ENCODE data around the gene JARID2. TPM values are rescaled to one million over a fixed set of nuclear protein-coding genes. Genes with fewer than 3 reads are reported as not detected.
A peak's percentile ranks its signal among the peaks of the same experiment; 100 is the strongest.

The JARID2 gene
- total and polyA plus RNA-seq, 8 donors, result 2.4 to 42.6 (median 11.5) TPM

DNA sequence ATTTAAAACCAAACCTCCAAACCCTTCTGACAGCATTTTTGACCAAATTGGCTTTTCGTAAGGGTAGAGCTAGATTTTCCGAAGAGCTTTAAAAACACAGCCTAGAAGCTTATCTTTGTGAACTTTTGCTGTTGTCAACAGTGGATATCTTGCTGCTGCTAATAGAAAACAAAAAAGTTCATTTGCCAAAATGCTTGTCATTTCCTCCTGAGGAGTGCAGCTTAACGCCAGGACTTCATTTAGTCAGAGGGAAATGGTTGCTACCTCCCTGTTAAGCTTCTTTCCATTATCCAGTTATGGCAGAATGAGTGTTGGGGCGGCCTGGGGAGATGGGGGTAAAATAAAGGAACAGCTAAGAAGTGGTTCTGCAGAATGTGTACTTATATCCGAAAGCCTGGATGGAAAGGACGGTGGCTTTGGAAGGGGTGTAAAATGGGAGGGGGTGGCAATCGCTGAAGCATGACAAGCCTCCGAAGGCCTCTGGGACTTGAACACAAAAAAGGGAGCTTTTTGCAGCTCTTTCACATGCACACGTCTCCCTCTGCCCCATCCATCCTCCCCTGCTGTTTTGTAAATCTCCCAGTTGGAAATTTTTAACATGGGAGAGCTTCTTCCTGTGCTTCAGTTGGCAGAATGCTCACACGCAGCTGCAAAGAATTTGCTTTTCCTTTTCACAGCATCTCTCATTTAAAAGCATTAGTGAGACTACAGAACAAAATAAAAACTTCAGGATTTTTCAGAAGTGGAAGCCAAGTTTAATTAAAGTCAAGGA is 22.5 kb downstream of the JARID2 start:
- Histone ChIP-seq H3K36me3 (no peaks in the 10 kb centered on the region), H3K4me1 (peaks cover 40 to 85% (median 75%) of the 10 kb centered on the region in 4 donors), H3K4me3 (no peak overlapping the region), H3K27me3 (no peaks in the 10 kb centered on the region), H3K9me3 (no peaks in the 10 kb centered on the region), H3K27ac (peak overlapping the region in 4 of 5 donors; percentile 8 to 51 (median 36))
- DNase-seq, result peak in 1 of 2 donors; percentile 53
- TF ChIP-seq POLR2A (IDR thresholded peaks at IDR 0.05) (no peak), POLR2AphosphoS5 (IDR thresholded peaks at IDR 0.05) (no peak), CTCF (IDR thresholded peaks at IDR 0.05) (no peak), EP300 (IDR thresholded peaks at IDR 0.05) (no peak)
- WGBS, 5 donors, result 33 to 42% (median 40%) methylated on average over 10 of the region's 10 CpGs
- intact Hi-C loops (cut with DNase I; ENCODE audit: low total_unique reads), result no loop called here

- no peak for DNase-seq
- peaks cover 36 to 80% (median 70%) of the 10 kb centered on the region in 4 donors for H3K4me1 ChIP-seq
- H3K9me3 ChIP-seq, result no peaks in the 10 kb centered on the region
- H3K27ac ChIP-seq, result peak overlapping the region in 4 of 5 donors; percentile 21 to 51 (median 36)
- no peaks in the 10 kb centered on the region for H3K36me3 ChIP-seq
- no peaks in the 10 kb centered on the region for H3K27me3 ChIP-seq
- no peak for TF ChIP-seq POLR2AphosphoS5 (IDR thresholded peaks at IDR 0.05)
- no peak for TF ChIP-seq POLR2A (IDR thresholded peaks at IDR 0.05)
- TF ChIP-seq CTCF (IDR thresholded peaks at IDR 0.05), result no peak
- TF ChIP-seq EP300 (IDR thresholded peaks at IDR 0.05), result no peak
- 75 to 79% (median 78%) methylated on average over 4 of the region's 4 CpGs for WGBS, 5 donors
- intact Hi-C loops (cut with DNase I; ENCODE audit: low total_unique reads), result no loop called here
- no peak overlapping the region for H3K4me3 ChIP-seq
These were observed 23.1 kb downstream of the JARID2 start for GRCh38 chr6:15269011-15269410.

- intact Hi-C loops (cut with DNase I; ENCODE audit: low total_unique reads), result no loop called here
- H3K4me1 ChIP-seq, result peaks cover 33 to 80% (median 66%) of the 10 kb centered on the region in 4 donors
- 70 to 89% (median 78%) methylated on average over 1 of the region's 1 CpG for WGBS, 5 donors
- H3K4me3 ChIP-seq, result no peak overlapping the region
- H3K27ac ChIP-seq, result peak overlapping the region in 1 of 5 donors; percentile 28
- no peak for DNase-seq
- no peaks in the 10 kb centered on the region for H3K36me3 ChIP-seq
- TF ChIP-seq CTCF (IDR thresholded peaks at IDR 0.05), result no peak
- TF ChIP-seq POLR2AphosphoS5 (IDR thresholded peaks at IDR 0.05), result no peak
- no peak for TF ChIP-seq POLR2A (IDR thresholded peaks at IDR 0.05)
- no peak for TF ChIP-seq EP300 (IDR thresholded peaks at IDR 0.05)
- H3K27me3 ChIP-seq, result no peaks in the 10 kb centered on the region
- no peaks in the 10 kb centered on the region for H3K9me3 ChIP-seq
These were observed 23.8 kb downstream of the JARID2 start for GRCh38 chr6:15269619-15270018.

GRCh38 chr6:15270402-15270801 is 24.5 kb downstream of the JARID2 start:
- no peaks in the 10 kb centered on the region for H3K9me3 ChIP-seq
- H3K4me3 ChIP-seq, result no peak overlapping the region
- 92 to 96% (median 93%) methylated on average over 2 of the region's 2 CpGs for WGBS, 5 donors
- intact Hi-C loops (cut with DNase I; ENCODE audit: low total_unique reads), result no loop called here
- DNase-seq, result no peak
- H3K27ac ChIP-seq, result no peak overlapping the region
- no peaks in the 10 kb centered on the region for H3K36me3 ChIP-seq
- TF ChIP-seq EP300 (IDR thresholded peaks at IDR 0.05) (no peak), POLR2A (IDR thresholded peaks at IDR 0.05) (no peak), CTCF (IDR thresholded peaks at IDR 0.05) (no peak), POLR2AphosphoS5 (IDR thresholded peaks at IDR 0.05) (no peak)
- no peaks in the 10 kb centered on the region for H3K27me3 ChIP-seq
- peaks cover 31 to 80% (median 66%) of the 10 kb centered on the region in 4 donors for H3K4me1 ChIP-seq
